ENCODE measurements around the gene KCNT1.

DNA sequence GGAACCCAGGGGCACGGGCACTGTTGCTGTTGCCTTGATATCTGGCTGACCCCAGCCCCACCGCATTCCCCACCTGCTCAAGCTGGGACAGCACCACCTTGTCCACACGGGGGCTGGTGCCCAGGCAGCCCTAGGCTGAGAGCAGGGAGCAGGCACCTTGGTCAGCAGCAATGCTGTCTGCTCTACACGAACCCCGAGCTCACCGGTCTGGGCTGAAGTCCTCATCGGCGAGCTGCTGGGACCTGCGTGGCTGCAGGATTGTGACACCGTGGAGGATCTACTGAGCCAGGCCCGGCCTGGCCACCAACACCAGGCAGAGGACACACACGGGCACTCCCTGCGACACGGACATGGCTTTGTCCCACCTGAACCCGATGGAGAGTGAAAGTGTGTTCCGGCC is 78.1 kb downstream of the KCNT1 start:
- no peak for TF ChIP-seq POLR2A (IDR thresholded peaks at IDR 0.05; ENCODE audit: low read depth, low read length)
- TF ChIP-seq, protein P1, sequence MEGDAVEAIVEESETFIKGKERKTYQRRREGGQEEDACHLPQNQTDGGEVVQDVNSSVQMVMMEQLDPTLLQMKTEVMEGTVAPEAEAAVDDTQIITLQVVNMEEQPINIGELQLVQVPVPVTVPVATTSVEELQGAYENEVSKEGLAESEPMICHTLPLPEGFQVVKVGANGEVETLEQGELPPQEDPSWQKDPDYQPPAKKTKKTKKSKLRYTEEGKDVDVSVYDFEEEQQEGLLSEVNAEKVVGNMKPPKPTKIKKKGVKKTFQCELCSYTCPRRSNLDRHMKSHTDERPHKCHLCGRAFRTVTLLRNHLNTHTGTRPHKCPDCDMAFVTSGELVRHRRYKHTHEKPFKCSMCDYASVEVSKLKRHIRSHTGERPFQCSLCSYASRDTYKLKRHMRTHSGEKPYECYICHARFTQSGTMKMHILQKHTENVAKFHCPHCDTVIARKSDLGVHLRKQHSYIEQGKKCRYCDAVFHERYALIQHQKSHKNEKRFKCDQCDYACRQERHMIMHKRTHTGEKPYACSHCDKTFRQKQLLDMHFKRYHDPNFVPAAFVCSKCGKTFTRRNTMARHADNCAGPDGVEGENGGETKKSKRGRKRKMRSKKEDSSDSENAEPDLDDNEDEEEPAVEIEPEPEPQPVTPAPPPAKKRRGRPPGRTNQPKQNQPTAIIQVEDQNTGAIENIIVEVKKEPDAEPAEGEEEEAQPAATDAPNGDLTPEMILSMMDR (IDR thresholded peaks at IDR 0.05; ENCODE audit: extremely low read depth in 1 of 2, insufficient read depth in 1 of 2, low read depth in 1 of 2, low read length in 2 of 2), result no peak
- no peak for TF ChIP-seq MYC (IDR thresholded peaks at IDR 0.05; ENCODE audit: low read depth, low read length)
- TF ChIP-seq POLR2AphosphoS5 (IDR thresholded peaks at IDR 0.05; ENCODE audit: insufficient read depth, low read depth, low read length), result no peak
- TF ChIP-seq, protein P2, sequence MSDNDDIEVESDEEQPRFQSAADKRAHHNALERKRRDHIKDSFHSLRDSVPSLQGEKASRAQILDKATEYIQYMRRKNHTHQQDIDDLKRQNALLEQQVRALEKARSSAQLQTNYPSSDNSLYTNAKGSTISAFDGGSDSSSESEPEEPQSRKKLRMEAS (IDR thresholded peaks at IDR 0.05; ENCODE audit: insufficient read depth, insufficient read length), result no peak
- TF ChIP-seq GATA2 (IDR thresholded peaks at IDR 0.05; ENCODE audit: insufficient read depth, insufficient read length, low read depth, low read length), result no peak
- TF ChIP-seq JUN (IDR thresholded peaks at IDR 0.05; ENCODE audit: borderline replicate concordance, insufficient read depth, insufficient read length, low read depth), result no peak
- no peak for TF ChIP-seq EZH2 (IDR thresholded peaks at IDR 0.05; ENCODE audit: borderline replicate concordance, low read depth, low read length, severe bottlenecking)
- TF ChIP-seq FOS (IDR thresholded peaks at IDR 0.05; ENCODE audit: borderline replicate concordance, insufficient read depth, low read length), result no peak
